Right atrium auricular region (tissue), 2 donors: ENCODE data around the gene CARMIL3. TPM values are rescaled to one million over a fixed set of nuclear protein-coding genes. Genes with fewer than 3 reads are reported as not detected.

ENCODE experiments used
- DNase-seq: peaks from one replicate; pipeline ENCODE4 v3.0.0-alpha.2; 2019; ENCODE audit warnings: low spot score
- H3K27ac ChIP-seq, 2 donors: fragments of 200-600 bp; sonication (generic); 1 replicate in 1 of 2; 2 replicates in 1 of 2; pipeline ENCODE4 v1.5.1; 2016 to 2019
- H3K27me3 ChIP-seq, 2 donors: fragments of 200-600 bp; sonication (generic); one replicate each; pipeline versions ENCODE4 v1.5.1 to v1.6.0; 2017 to 2019
- H3K36me3 ChIP-seq: fragments of 200-600 bp; sonication (generic); one replicate; pipeline ENCODE4 v1.5.1; 2016
- H3K4me1 ChIP-seq, 2 donors: fragments of 200-600 bp; sonication (generic); one replicate each; pipeline versions ENCODE4 v1.5.1 to v1.6.0; 2017 to 2019
- H3K4me3 ChIP-seq, 2 donors: fragments of 200-600 bp; sonication (generic); 1 replicate in 1 of 2; 2 replicates in 1 of 2; pipeline ENCODE4 v1.5.1; 2017 to 2019; ENCODE audit warnings: mild to moderate bottlenecking in 1 of 2, moderate library complexity in 1 of 2
- H3K9me3 ChIP-seq, 2 donors: fragments of 200-600 bp; sonication (generic); one replicate each; pipeline ENCODE4 v1.5.1; 2019
- total RNA-seq, 2 donors: library from RNA; depleted of rRNA; stranded (reverse); fragments of >200 nt; gene quantifications; one replicate each; pipeline ENCODE4 v1.1.0, GENCODE V29; 2016
- TF ChIP-seq, protein P1 (sequence below), 2 donors: fragments of 200-600 bp; sonication (generic); IDR thresholded peaks; one replicate each; pipeline ENCODE4 v1.5.1; 2019; ENCODE audit warnings: antibody characterized with exemption in 2 of 2

CARMIL3 gene
- total RNA-seq, 2 donors from 2014 or later: not detected

DNA sequence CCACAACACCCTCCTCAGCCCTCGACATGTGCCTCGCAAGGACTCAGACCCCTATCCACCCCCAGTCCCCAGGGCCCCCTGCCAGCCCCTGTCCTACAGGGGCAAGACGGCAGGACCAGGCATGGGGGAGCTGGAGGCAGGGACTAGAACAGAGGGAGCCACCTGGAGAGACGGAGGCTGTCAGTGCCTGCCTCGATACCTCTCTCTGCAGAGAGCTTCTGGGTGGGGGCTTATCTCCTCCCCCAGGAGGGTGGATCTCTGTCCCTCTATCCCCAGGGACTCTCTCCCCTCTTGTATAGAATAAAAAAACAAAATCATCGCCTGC is 17.6 kb downstream of the CARMIL3 start:
- Histone ChIP-seq H3K4me1 (peaks cover 0 to 11% of the 10 kb centered on the region in 2 donors), H3K36me3 (no peaks in the 10 kb centered on the region), H3K27me3 (no peaks in the 10 kb centered on the region), H3K4me3 (no peak overlapping the region), H3K27ac (no peak overlapping the region), H3K9me3 (no peaks in the 10 kb centered on the region)
- TF ChIP-seq, protein P1, sequence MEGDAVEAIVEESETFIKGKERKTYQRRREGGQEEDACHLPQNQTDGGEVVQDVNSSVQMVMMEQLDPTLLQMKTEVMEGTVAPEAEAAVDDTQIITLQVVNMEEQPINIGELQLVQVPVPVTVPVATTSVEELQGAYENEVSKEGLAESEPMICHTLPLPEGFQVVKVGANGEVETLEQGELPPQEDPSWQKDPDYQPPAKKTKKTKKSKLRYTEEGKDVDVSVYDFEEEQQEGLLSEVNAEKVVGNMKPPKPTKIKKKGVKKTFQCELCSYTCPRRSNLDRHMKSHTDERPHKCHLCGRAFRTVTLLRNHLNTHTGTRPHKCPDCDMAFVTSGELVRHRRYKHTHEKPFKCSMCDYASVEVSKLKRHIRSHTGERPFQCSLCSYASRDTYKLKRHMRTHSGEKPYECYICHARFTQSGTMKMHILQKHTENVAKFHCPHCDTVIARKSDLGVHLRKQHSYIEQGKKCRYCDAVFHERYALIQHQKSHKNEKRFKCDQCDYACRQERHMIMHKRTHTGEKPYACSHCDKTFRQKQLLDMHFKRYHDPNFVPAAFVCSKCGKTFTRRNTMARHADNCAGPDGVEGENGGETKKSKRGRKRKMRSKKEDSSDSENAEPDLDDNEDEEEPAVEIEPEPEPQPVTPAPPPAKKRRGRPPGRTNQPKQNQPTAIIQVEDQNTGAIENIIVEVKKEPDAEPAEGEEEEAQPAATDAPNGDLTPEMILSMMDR (IDR thresholded peaks at IDR 0.05): no peak
- DNase-seq: no peak

DNA sequence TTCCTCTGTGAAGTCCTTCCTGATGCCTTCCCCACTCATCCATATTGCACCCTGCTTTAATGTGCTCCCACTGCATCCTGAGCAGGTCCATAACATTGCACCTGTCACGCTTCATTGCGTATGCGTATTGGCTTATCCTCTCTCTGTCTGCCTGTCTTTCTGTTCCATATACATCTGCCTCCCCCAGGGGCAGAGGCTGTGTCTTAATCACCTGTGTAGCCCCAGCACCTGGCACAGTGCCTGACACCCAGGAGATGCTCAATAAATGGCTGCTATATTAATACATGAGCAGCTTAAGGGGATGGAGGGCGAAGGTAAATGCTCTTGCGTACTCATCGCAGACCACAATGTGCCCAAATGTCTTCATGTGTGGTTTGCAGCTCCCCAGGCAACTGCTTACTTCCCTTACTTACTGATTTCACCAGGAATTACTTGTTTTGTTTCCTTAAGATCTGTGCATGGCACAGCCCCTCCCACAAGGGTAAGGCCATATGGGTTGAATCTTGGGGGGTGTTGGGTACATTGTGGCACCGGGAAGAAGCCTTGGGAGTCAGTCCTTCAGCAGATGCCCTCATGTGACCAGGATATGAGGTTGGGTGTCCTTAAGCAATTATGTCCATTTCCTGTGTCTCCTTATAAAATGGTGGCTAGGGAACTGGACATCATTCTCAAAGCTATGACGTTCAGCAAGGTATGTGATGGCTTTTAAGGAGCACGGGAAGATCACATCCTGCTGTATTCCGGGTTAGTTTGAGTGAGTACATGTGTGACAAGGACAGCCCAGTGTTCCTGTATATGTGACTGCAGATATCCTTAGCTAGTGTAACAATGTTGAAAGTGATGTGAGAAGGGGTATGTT is 18.7 kb downstream of the CARMIL3 start:
- TF ChIP-seq, protein P1 (IDR thresholded peaks at IDR 0.05): no peak
- DNase-seq: no peak

DNA sequence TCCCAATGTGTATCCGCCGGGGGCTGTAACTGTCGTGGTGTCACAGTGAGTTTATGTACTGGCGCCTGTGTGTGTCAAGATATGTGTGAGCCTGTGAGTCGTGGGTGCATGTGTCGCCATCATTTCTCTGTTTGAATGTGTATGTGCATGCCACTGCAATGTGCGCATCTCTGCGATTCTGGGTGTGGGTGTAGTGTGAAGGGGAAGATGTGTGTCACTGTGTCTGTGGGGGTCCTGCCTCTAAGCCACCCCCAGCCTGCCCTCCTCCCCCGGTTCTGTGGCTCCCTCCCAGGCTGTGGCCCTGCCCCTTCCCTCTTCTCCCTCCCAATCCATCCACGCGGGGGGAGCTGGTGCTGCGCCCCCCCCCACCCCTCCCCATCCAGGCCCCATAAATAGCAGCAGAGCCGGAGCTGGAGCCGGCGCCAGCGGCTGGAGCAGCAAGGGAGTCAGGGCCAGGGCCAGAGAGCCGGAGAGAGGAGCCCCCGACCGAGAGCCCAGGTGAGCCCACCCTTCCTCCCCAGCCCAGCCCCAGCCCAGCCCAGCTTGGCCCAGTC is 19.4 kb downstream of the CARMIL3 start, which contains the start of gene CPNE6:
Gene CPNE6 (plus strand): TSS at position 419 of the 554 bp plus-strand sequence. CDS start 1,375 bp downstream, outside the sequence.
- Histone ChIP-seq H3K4me1 (peaks cover 0 to 11% of the 10 kb centered on the region in 2 donors), H3K36me3 (no peaks in the 10 kb centered on the region), H3K9me3 (no peaks in the 10 kb centered on the region), H3K27ac (no peak within 1 kb of the TSS), H3K4me3 (no peak within 1 kb of the TSS), H3K27me3 (no peaks in the 10 kb centered on the region)
- no peak for DNase-seq
- TF ChIP-seq, protein P1 (IDR thresholded peaks at IDR 0.05): no peak

More for the DNA sequence above, 18.7 kb downstream of the CARMIL3 start:
- no peak overlapping the region for H3K27ac ChIP-seq
- H3K9me3 ChIP-seq: no peaks in the 10 kb centered on the region
- H3K36me3 ChIP-seq: no peaks in the 10 kb centered on the region
- H3K4me1 ChIP-seq: peaks cover 0 to 11% of the 10 kb centered on the region in 2 donors
- H3K4me3 ChIP-seq: no peak overlapping the region
- H3K27me3 ChIP-seq: no peaks in the 10 kb centered on the region

DNA sequence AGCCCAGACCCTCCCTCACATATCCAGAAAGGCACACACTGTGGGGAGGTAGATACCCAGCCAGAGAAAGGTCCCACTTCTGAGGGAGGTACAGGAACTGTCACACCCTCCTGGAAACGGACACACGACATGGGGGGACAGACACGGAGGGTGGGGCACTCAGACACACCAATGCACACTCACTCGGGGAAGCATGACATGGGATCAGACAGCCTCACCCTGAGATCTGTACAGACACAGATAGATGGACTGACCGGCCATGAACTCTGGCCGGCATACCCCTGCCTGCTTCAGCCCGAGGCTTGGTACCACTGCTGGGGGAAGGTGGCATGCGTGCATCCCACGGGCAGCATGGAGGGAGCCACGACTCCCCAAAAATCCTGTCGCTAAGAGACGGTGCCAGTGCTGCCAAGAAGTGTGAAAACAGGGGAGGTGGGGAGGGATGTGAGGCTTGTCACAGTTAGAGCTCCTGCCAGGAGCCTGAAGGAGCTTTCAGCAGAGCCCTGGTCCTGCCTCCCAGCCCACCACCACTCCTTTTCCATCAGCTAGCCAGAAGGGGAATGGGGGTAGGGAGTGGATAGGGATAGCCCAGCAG is 20.1 kb downstream of the CARMIL3 start:
- DNase-seq: no peak
- Histone ChIP-seq H3K27me3 (no peaks in the 10 kb centered on the region), H3K36me3 (no peaks in the 10 kb centered on the region), H3K4me3 (no peak overlapping the region), H3K4me1 (peaks cover 0 to 11% of the 10 kb centered on the region in 2 donors), H3K9me3 (no peaks in the 10 kb centered on the region), H3K27ac (no peak overlapping the region)
- TF ChIP-seq, protein P1 (IDR thresholded peaks at IDR 0.05): no peak

DNA sequence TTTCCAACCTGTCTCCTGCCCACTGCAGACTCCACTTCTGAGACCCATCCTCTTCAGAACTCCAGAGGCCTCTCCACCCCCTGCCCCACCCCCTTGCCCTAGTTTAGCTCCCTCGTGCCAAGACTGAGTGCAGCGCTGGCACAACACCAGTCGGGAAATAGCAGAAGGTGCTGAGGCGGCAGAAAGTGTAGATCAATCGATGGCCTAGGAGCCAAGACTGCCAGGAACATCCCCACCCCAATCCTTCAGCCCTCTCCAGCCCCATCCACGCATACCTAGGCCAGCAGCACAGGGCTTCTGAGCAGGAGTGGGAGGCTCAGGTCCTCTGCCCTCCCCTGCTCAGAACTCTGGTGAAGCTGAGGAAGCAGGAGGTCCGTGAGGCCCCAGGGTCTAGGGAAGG is 20.6 kb downstream of the CARMIL3 start:
- no peaks in the 10 kb centered on the region for H3K36me3 ChIP-seq
- TF ChIP-seq, protein P1 (IDR thresholded peaks at IDR 0.05): no peak
- no peaks in the 10 kb centered on the region for H3K9me3 ChIP-seq
- H3K4me3 ChIP-seq: no peak overlapping the region
- no peaks in the 10 kb centered on the region for H3K27me3 ChIP-seq
- DNase-seq: no peak
- H3K4me1 ChIP-seq: peaks cover 0 to 11% of the 10 kb centered on the region in 2 donors
- H3K27ac ChIP-seq: no peak overlapping the region
